ENCODE data around the gene RYR2. TPM values are rescaled to one million over a fixed set of nuclear protein-coding genes. Genes with fewer than 3 reads are reported as not detected.

The RYR2 gene
- total and polyA plus RNA-seq, 2 donors, result 0.21 to 0.38 TPM

- Histone ChIP-seq H3K27ac (ENCODE audit: low read depth in 1 of 2, low read length in 1 of 2) (no peak overlapping the region), H3K27me3 (ENCODE audit: control insufficient read depth in 2 of 2, insufficient read depth in 1 of 2, low read length in 1 of 2) (no peaks in the 10 kb centered on the region), H3K36me3 (ENCODE audit: control insufficient read depth in 2 of 2, insufficient read depth in 2 of 2, low read length in 1 of 2) (no peaks in the 10 kb centered on the region), H3K4me1 (ENCODE audit: control insufficient read depth in 2 of 2, insufficient read depth in 2 of 2, low read length in 2 of 2) (no peaks in the 10 kb centered on the region), H3K9me3 (ENCODE audit: control insufficient read depth in 2 of 2, insufficient read depth in 1 of 2, low read length in 1 of 2) (no peaks in the 10 kb centered on the region), H3K4me3 (ENCODE audit: low read length in 2 of 2) (no peak overlapping the region)
- 92% methylated on average over 3 of the region's 3 CpGs for WGBS
- no peak for DNase-seq (ENCODE audit: low read depth in 6 of 9, low spot score in 9 of 9)
These were observed 436.9 kb downstream of the RYR2 start for GRCh38 chr1:237478842-237479241.

DNA sequence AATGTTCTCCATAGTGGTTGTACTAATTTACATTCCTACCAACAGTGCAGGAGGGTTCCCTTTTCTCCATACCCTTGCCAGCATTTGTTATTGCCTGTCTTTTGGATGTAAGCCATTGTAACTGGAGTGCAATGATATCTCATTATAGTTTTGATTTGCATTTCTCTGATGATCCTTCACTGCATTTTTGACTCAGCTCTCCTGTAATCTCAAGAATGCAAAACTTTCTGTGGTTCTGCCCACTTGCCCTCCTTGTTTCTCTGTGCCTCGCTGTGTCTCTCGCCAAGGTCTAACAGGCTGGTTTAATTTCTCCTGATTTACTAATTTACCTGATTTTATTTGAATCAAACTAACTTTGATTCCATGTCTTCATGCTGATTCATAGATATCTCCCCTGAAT is 440.8 kb downstream of the RYR2 start:
- 94% methylated on average over 2 of the region's 2 CpGs for WGBS
- Histone ChIP-seq H3K9me3 (ENCODE audit: control insufficient read depth in 2 of 2, insufficient read depth in 1 of 2, low read length in 1 of 2) (no peaks in the 10 kb centered on the region), H3K36me3 (ENCODE audit: control insufficient read depth in 2 of 2, insufficient read depth in 2 of 2, low read length in 1 of 2) (no peaks in the 10 kb centered on the region)

DNA sequence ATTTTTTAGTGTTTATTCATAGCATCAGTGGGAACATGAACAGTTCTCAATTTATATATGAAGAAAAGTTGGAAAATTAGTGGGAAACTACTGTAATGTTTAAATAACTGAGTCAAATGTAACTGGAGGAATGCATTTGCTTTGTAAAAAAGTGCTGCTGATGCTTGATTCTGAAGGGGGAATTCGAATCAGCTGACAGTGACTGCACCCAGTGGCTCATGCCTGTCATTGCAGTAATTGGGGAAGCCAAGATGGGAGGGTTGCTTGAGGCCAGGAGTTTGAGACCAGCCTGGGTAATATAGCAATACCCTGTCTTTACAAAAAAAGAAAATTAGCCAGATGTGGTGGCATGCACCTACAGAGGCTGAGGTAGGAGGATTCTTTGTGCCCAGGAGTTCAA is 450.4 kb downstream of the RYR2 start:
- H3K9me3 ChIP-seq (ENCODE audit: control insufficient read depth in 2 of 2, insufficient read depth in 1 of 2, low read length in 1 of 2), result no peaks in the 10 kb centered on the region
- DNase-seq (ENCODE audit: low read depth in 6 of 9, low spot score in 9 of 9), result no peak
- H3K36me3 ChIP-seq (ENCODE audit: control insufficient read depth in 2 of 2, insufficient read depth in 2 of 2, low read length in 1 of 2), result no peaks in the 10 kb centered on the region
- H3K4me3 ChIP-seq (ENCODE audit: low read length in 2 of 2), result no peak overlapping the region
- no peak overlapping the region for H3K27ac ChIP-seq (ENCODE audit: low read depth in 1 of 2, low read length in 1 of 2)
- H3K4me1 ChIP-seq (ENCODE audit: control insufficient read depth in 2 of 2, insufficient read depth in 2 of 2, low read length in 2 of 2), result no peaks in the 10 kb centered on the region
- no peaks in the 10 kb centered on the region for H3K27me3 ChIP-seq (ENCODE audit: control insufficient read depth in 2 of 2, insufficient read depth in 1 of 2, low read length in 1 of 2)
- WGBS, result 63% methylated on average over 1 of the region's 1 CpG

More for the DNA sequence above, 440.8 kb downstream of the RYR2 start:
- Histone ChIP-seq H3K27me3 (ENCODE audit: control insufficient read depth in 2 of 2, insufficient read depth in 1 of 2, low read length in 1 of 2) (no peaks in the 10 kb centered on the region), H3K4me1 (ENCODE audit: control insufficient read depth in 2 of 2, insufficient read depth in 2 of 2, low read length in 2 of 2) (no peaks in the 10 kb centered on the region), H3K27ac (ENCODE audit: low read depth in 1 of 2, low read length in 1 of 2) (no peak overlapping the region), H3K4me3 (ENCODE audit: low read length in 2 of 2) (no peak overlapping the region)
- no peak for DNase-seq (ENCODE audit: low read depth in 6 of 9, low spot score in 9 of 9)

- Histone ChIP-seq H3K4me3 (ENCODE audit: low read length in 2 of 2) (no peak overlapping the region), H3K9me3 (ENCODE audit: control insufficient read depth in 2 of 2, insufficient read depth in 1 of 2, low read length in 1 of 2) (no peaks in the 10 kb centered on the region), H3K27me3 (ENCODE audit: control insufficient read depth in 2 of 2, insufficient read depth in 1 of 2, low read length in 1 of 2) (no peaks in the 10 kb centered on the region), H3K27ac (ENCODE audit: low read depth in 1 of 2, low read length in 1 of 2) (no peak overlapping the region), H3K36me3 (ENCODE audit: control insufficient read depth in 2 of 2, insufficient read depth in 2 of 2, low read length in 1 of 2) (no peaks in the 10 kb centered on the region), H3K4me1 (ENCODE audit: control insufficient read depth in 2 of 2, insufficient read depth in 2 of 2, low read length in 2 of 2) (no peaks in the 10 kb centered on the region)
- DNase-seq (ENCODE audit: low read depth in 6 of 9, low spot score in 9 of 9), result no peak
- WGBS, result 93% methylated on average over 6 of the region's 6 CpGs
These were observed 458.6 kb downstream of the RYR2 start for GRCh38 chr1:237500566-237500965.

DNA sequence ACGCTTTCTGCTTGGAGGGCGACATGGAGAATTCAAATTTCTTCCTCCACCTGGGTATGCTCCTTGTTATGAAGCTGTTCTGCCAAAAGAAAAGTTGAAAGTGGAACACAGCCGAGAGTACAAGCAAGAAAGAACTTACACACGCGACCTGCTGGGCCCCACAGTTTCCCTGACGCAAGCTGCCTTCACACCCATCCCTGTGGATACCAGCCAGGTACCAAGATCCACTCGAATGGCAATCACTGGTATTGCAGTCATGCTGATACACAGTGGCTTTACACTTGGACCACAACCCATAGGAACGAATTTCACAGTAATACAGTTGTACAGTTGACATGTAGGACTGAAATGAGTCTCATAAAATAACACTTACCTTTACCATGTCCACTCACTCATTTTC is 461.3 kb downstream of the RYR2 start:
- H3K36me3 ChIP-seq (ENCODE audit: control insufficient read depth in 2 of 2, insufficient read depth in 2 of 2, low read length in 1 of 2), result no peaks in the 10 kb centered on the region
- H3K27ac ChIP-seq (ENCODE audit: low read depth in 1 of 2, low read length in 1 of 2), result no peak overlapping the region
- WGBS, result 91% methylated on average over 8 of the region's 8 CpGs
- H3K4me3 ChIP-seq (ENCODE audit: low read length in 2 of 2), result no peak overlapping the region
- DNase-seq (ENCODE audit: low read depth in 6 of 9, low spot score in 9 of 9), result no peak
- H3K27me3 ChIP-seq (ENCODE audit: control insufficient read depth in 2 of 2, insufficient read depth in 1 of 2, low read length in 1 of 2), result no peaks in the 10 kb centered on the region
- H3K4me1 ChIP-seq (ENCODE audit: control insufficient read depth in 2 of 2, insufficient read depth in 2 of 2, low read length in 2 of 2), result no peaks in the 10 kb centered on the region
- no peaks in the 10 kb centered on the region for H3K9me3 ChIP-seq (ENCODE audit: control insufficient read depth in 2 of 2, insufficient read depth in 1 of 2, low read length in 1 of 2)

GRCh38 chr1:237507005-237507404 is 465.0 kb downstream of the RYR2 start:
- Histone ChIP-seq H3K36me3 (ENCODE audit: control insufficient read depth in 2 of 2, insufficient read depth in 2 of 2, low read length in 1 of 2) (no peaks in the 10 kb centered on the region), H3K4me3 (ENCODE audit: low read length in 2 of 2) (no peak overlapping the region), H3K27me3 (ENCODE audit: control insufficient read depth in 2 of 2, insufficient read depth in 1 of 2, low read length in 1 of 2) (no peaks in the 10 kb centered on the region), H3K9me3 (ENCODE audit: control insufficient read depth in 2 of 2, insufficient read depth in 1 of 2, low read length in 1 of 2) (no peaks in the 10 kb centered on the region), H3K4me1 (ENCODE audit: control insufficient read depth in 2 of 2, insufficient read depth in 2 of 2, low read length in 2 of 2) (no peaks in the 10 kb centered on the region), H3K27ac (ENCODE audit: low read depth in 1 of 2, low read length in 1 of 2) (no peak overlapping the region)
- no peak for DNase-seq (ENCODE audit: low read depth in 6 of 9, low spot score in 9 of 9)
- 93% methylated on average over 2 of the region's 2 CpGs for WGBS

- Histone ChIP-seq H3K4me1 (ENCODE audit: control insufficient read depth in 2 of 2, insufficient read depth in 2 of 2, low read length in 2 of 2) (no peaks in the 10 kb centered on the region), H3K36me3 (ENCODE audit: control insufficient read depth in 2 of 2, insufficient read depth in 2 of 2, low read length in 1 of 2) (no peaks in the 10 kb centered on the region), H3K9me3 (ENCODE audit: control insufficient read depth in 2 of 2, insufficient read depth in 1 of 2, low read length in 1 of 2) (no peaks in the 10 kb centered on the region), H3K4me3 (ENCODE audit: low read length in 2 of 2) (no peak overlapping the region), H3K27ac (ENCODE audit: low read depth in 1 of 2, low read length in 1 of 2) (no peak overlapping the region), H3K27me3 (ENCODE audit: control insufficient read depth in 2 of 2, insufficient read depth in 1 of 2, low read length in 1 of 2) (no peaks in the 10 kb centered on the region)
- 85% methylated on average over 2 of the region's 2 CpGs for WGBS
- no peak for DNase-seq (ENCODE audit: low read depth in 6 of 9, low spot score in 9 of 9)
These were observed 467.8 kb downstream of the RYR2 start for GRCh38 chr1:237509748-237510147.

GRCh38 chr1:237525102-237525501 is 483.1 kb downstream of the RYR2 start:
- Histone ChIP-seq H3K4me1 (ENCODE audit: control insufficient read depth in 2 of 2, insufficient read depth in 2 of 2, low read length in 2 of 2) (no peaks in the 10 kb centered on the region), H3K27me3 (ENCODE audit: control insufficient read depth in 2 of 2, insufficient read depth in 1 of 2, low read length in 1 of 2) (no peaks in the 10 kb centered on the region), H3K36me3 (ENCODE audit: control insufficient read depth in 2 of 2, insufficient read depth in 2 of 2, low read length in 1 of 2) (no peaks in the 10 kb centered on the region), H3K4me3 (ENCODE audit: low read length in 2 of 2) (no peak overlapping the region), H3K9me3 (ENCODE audit: control insufficient read depth in 2 of 2, insufficient read depth in 1 of 2, low read length in 1 of 2) (no peaks in the 10 kb centered on the region), H3K27ac (ENCODE audit: low read depth in 1 of 2, low read length in 1 of 2) (no peak overlapping the region)
- 89% methylated on average over 3 of the region's 3 CpGs for WGBS
- no peak for DNase-seq (ENCODE audit: low read depth in 6 of 9, low spot score in 9 of 9)

- Histone ChIP-seq H3K36me3 (ENCODE audit: control insufficient read depth in 2 of 2, insufficient read depth in 2 of 2, low read length in 1 of 2) (no peaks in the 10 kb centered on the region), H3K27me3 (ENCODE audit: control insufficient read depth in 2 of 2, insufficient read depth in 1 of 2, low read length in 1 of 2) (no peaks in the 10 kb centered on the region), H3K4me3 (ENCODE audit: low read length in 2 of 2) (no peak overlapping the region), H3K4me1 (ENCODE audit: control insufficient read depth in 2 of 2, insufficient read depth in 2 of 2, low read length in 2 of 2) (no peaks in the 10 kb centered on the region), H3K27ac (ENCODE audit: low read depth in 1 of 2, low read length in 1 of 2) (no peak overlapping the region), H3K9me3 (ENCODE audit: control insufficient read depth in 2 of 2, insufficient read depth in 1 of 2, low read length in 1 of 2) (no peaks in the 10 kb centered on the region)
- no peak for DNase-seq (ENCODE audit: low read depth in 6 of 9, low spot score in 9 of 9)
- WGBS, result 93% methylated on average over 4 of the region's 4 CpGs
These were observed 485.8 kb downstream of the RYR2 start for GRCh38 chr1:237527761-237528160.

DNA sequence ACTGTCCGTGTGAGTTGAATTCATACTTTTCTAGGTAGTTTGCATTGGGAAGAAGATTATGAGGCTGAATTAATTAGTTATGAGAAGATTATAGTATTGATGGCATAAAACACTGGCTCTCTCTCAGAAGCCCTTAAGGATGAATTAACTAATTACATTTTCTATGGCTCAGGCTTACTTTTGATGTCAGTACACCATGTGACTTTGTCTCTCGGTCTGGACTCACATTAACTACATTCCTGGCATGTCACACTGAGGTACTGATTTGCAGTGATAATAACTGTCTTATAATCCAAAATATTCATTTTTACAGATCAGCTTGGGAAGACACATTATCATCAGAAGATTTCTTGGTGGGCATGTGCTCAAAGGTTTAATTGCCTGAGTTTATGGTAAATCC is 486.6 kb downstream of the RYR2 start:
- no peak overlapping the region for H3K27ac ChIP-seq (ENCODE audit: low read depth in 1 of 2, low read length in 1 of 2)
- WGBS, result 93% methylated on average over 2 of the region's 2 CpGs
- H3K4me1 ChIP-seq (ENCODE audit: control insufficient read depth in 2 of 2, insufficient read depth in 2 of 2, low read length in 2 of 2), result no peaks in the 10 kb centered on the region
- no peaks in the 10 kb centered on the region for H3K27me3 ChIP-seq (ENCODE audit: control insufficient read depth in 2 of 2, insufficient read depth in 1 of 2, low read length in 1 of 2)
- H3K36me3 ChIP-seq (ENCODE audit: control insufficient read depth in 2 of 2, insufficient read depth in 2 of 2, low read length in 1 of 2), result no peaks in the 10 kb centered on the region
- DNase-seq (ENCODE audit: low read depth in 6 of 9, low spot score in 9 of 9), result no peak
- no peak overlapping the region for H3K4me3 ChIP-seq (ENCODE audit: low read length in 2 of 2)
- H3K9me3 ChIP-seq (ENCODE audit: control insufficient read depth in 2 of 2, insufficient read depth in 1 of 2, low read length in 1 of 2), result no peaks in the 10 kb centered on the region
